ENCODE measurements around the gene MAPT.

MAPT gene

DNA sequence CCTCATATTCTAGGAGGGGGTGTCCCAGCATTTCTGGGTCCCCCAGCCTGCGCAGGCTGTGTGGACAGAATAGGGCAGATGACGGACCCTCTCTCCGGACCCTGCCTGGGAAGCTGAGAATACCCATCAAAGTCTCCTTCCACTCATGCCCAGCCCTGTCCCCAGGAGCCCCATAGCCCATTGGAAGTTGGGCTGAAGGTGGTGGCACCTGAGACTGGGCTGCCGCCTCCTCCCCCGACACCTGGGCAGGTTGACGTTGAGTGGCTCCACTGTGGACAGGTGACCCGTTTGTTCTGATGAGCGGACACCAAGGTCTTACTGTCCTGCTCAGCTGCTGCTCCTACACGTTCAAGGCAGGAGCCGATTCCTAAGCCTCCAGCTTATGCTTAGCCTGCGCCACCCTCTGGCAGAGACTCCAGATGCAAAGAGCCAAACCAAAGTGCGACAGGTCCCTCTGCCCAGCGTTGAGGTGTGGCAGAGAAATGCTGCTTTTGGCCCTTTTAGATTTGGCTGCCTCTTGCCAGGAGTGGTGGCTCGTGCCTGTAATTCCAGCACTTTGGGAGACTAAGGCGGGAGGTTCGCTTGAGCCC is 116.3 kb downstream of the MAPT start (continued):
- TF ChIP-seq, protein P1, sequence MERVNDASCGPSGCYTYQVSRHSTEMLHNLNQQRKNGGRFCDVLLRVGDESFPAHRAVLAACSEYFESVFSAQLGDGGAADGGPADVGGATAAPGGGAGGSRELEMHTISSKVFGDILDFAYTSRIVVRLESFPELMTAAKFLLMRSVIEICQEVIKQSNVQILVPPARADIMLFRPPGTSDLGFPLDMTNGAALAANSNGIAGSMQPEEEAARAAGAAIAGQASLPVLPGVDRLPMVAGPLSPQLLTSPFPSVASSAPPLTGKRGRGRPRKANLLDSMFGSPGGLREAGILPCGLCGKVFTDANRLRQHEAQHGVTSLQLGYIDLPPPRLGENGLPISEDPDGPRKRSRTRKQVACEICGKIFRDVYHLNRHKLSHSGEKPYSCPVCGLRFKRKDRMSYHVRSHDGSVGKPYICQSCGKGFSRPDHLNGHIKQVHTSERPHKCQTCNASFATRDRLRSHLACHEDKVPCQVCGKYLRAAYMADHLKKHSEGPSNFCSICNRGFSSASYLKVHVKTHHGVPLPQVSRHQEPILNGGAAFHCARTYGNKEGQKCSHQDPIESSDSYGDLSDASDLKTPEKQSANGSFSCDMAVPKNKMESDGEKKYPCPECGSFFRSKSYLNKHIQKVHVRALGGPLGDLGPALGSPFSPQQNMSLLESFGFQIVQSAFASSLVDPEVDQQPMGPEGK (CRISPR knock-in tag; IDR thresholded peaks at IDR 0.05; ENCODE audit: borderline replicate concordance) = no peak
- TF ChIP-seq GLIS3 (CRISPR knock-in tag; IDR thresholded peaks at IDR 0.05) (no peak), ZNF565 (CRISPR knock-in tag; conservative IDR thresholded peaks at IDR 0.05; ENCODE audit: low read depth) (no peak), SNAI2 (CRISPR knock-in tag; IDR thresholded peaks at IDR 0.05) (no peak), ZFP30 (CRISPR knock-in tag; IDR thresholded peaks at IDR 0.05) (no peak), ZNF70 (CRISPR knock-in tag; IDR thresholded peaks at IDR 0.05) (no peak), ISL1 (CRISPR knock-in tag; IDR thresholded peaks at IDR 0.05) (no peak)
- TF ChIP-seq, protein P2, sequence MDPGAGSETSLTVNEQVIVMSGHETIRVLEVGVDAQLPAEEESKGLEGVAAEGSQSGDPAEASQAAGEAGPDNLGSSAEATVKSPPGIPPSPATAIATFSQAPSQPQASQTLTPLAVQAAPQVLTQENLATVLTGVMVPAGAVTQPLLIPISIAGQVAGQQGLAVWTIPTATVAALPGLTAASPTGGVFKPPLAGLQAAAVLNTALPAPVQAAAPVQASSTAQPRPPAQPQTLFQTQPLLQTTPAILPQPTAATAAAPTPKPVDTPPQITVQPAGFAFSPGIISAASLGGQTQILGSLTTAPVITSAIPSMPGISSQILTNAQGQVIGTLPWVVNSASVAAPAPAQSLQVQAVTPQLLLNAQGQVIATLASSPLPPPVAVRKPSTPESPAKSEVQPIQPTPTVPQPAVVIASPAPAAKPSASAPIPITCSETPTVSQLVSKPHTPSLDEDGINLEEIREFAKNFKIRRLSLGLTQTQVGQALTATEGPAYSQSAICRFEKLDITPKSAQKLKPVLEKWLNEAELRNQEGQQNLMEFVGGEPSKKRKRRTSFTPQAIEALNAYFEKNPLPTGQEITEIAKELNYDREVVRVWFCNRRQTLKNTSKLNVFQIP (CRISPR knock-in tag; IDR thresholded peaks at IDR 0.05; ENCODE audit: borderline replicate concordance, low read depth) = no peak
- TF ChIP-seq, protein P3, sequence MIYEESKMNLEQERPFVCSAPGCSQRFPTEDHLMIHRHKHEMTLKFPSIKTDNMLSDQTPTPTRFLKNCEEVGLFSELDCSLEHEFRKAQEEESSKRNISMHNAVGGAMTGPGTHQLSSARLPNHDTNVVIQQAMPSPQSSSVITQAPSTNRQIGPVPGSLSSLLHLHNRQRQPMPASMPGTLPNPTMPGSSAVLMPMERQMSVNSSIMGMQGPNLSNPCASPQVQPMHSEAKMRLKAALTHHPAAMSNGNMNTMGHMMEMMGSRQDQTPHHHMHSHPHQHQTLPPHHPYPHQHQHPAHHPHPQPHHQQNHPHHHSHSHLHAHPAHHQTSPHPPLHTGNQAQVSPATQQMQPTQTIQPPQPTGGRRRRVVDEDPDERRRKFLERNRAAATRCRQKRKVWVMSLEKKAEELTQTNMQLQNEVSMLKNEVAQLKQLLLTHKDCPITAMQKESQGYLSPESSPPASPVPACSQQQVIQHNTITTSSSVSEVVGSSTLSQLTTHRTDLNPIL (CRISPR knock-in tag; IDR thresholded peaks at IDR 0.05; ENCODE audit: low read depth) = no peak

DNA sequence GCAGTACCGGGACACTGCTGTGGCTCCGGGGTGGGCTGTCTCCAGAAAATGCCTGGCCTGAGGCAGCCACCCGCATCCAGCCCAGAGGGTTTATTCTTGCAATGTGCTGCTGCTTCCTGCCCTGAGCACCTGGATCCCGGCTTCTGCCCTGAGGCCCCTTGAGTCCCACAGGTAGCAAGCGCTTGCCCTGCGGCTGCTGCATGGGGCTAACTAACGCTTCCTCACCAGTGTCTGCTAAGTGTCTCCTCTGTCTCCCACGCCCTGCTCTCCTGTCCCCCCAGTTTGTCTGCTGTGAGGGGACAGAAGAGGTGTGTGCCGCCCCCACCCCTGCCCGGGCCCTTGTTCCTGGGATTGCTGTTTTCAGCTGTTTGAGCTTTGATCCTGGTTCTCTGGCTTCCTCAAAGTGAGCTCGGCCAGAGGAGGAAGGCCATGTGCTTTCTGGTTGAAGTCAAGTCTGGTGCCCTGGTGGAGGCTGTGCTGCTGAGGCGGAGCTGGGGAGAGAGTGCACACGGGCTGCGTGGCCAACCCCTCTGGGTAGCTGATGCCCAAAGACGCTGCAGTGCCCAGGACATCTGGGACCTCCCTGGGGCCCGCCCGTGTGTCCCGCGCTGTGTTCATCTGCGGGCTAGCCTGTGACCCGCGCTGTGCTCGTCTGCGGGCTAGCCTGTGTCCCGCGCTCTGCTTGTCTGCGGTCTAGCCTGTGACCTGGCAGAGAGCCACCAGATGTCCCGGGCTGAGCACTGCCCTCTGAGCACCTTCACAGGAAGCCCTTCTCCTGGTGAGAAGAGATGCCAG is 117.6 kb downstream of the MAPT start:
- ATAC-seq = no peak
- TF ChIP-seq PPARA (CRISPR knock-in tag; IDR thresholded peaks at IDR 0.05; ENCODE audit: borderline replicate concordance) = no peak

DNA sequence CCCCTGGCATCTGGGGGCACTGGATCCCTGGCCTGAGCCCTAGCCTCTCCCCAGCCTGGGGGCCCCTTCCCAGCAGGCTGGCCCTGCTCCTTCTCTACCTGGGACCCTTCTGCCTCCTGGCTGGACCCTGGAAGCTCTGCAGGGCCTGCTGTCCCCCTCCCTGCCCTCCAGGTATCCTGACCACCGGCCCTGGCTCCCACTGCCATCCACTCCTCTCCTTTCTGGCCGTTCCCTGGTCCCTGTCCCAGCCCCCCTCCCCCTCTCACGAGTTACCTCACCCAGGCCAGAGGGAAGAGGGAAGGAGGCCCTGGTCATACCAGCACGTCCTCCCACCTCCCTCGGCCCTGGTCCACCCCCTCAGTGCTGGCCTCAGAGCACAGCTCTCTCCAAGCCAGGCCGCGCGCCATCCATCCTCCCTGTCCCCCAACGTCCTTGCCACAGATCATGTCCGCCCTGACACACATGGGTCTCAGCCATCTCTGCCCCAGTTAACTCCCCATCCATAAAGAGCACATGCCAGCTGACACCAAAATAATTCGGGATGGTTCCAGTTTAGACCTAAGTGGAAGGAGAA is 118.2 kb downstream of the MAPT start:
- TF ChIP-seq ZNF8 (CRISPR knock-in tag; IDR thresholded peaks at IDR 0.05) = no peak
- no peak for TF ChIP-seq ZNF70 (CRISPR knock-in tag; IDR thresholded peaks at IDR 0.05)
- TF ChIP-seq ZFP30 (CRISPR knock-in tag; IDR thresholded peaks at IDR 0.05) = no peak
- no peak for TF ChIP-seq ZC3H10 (CRISPR knock-in tag; IDR thresholded peaks at IDR 0.05)
- TF ChIP-seq SNAI2 (CRISPR knock-in tag; IDR thresholded peaks at IDR 0.05) = no peak
- TF ChIP-seq ZFP3 (CRISPR knock-in tag; IDR thresholded peaks at IDR 0.05) = no peak
- TF ChIP-seq ISL1 (CRISPR knock-in tag; IDR thresholded peaks at IDR 0.05) = no peak
- TF ChIP-seq OSR1 (CRISPR knock-in tag; IDR thresholded peaks at IDR 0.05) = no peak
- no peak for ATAC-seq

DNA sequence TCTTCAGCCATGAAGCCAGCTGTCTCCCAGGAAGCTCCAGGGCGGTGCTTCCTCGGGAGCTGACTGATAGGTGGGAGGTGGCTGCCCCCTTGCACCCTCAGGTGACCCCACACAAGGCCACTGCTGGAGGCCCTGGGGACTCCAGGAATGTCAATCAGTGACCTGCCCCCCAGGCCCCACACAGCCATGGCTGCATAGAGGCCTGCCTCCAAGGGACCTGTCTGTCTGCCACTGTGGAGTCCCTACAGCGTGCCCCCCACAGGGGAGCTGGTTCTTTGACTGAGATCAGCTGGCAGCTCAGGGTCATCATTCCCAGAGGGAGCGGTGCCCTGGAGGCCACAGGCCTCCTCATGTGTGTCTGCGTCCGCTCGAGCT is 118.8 kb downstream of the MAPT start:
- ATAC-seq = no peak; the same call in 2 of the 3 replicates
- TF ChIP-seq PPARA (CRISPR knock-in tag; IDR thresholded peaks at IDR 0.05; ENCODE audit: borderline replicate concordance) (no peak), ZFP30 (CRISPR knock-in tag; IDR thresholded peaks at IDR 0.05) (no peak), TOX (CRISPR knock-in tag; IDR thresholded peaks at IDR 0.05; ENCODE audit: borderline replicate concordance) (no peak), OSR1 (CRISPR knock-in tag; IDR thresholded peaks at IDR 0.05) (no peak), ZNF8 (CRISPR knock-in tag; IDR thresholded peaks at IDR 0.05) (no peak), ISL1 (CRISPR knock-in tag; IDR thresholded peaks at IDR 0.05) (no peak), ARNTL (CRISPR knock-in tag; IDR thresholded peaks at IDR 0.05; ENCODE audit: borderline replicate concordance, low read depth) (no peak), ESRRG (CRISPR knock-in tag; IDR thresholded peaks at IDR 0.05) (no peak), RARB (CRISPR knock-in tag; IDR thresholded peaks at IDR 0.05) (no peak), ZNF565 (CRISPR knock-in tag; conservative IDR thresholded peaks at IDR 0.05; ENCODE audit: low read depth) (no peak), ZNF70 (CRISPR knock-in tag; IDR thresholded peaks at IDR 0.05) (no peak), ZC3H10 (CRISPR knock-in tag; IDR thresholded peaks at IDR 0.05) (no peak)
- TF ChIP-seq, protein P1 (CRISPR knock-in tag; IDR thresholded peaks at IDR 0.05; ENCODE audit: borderline replicate concordance) = no peak
- TF ChIP-seq, protein P4, sequence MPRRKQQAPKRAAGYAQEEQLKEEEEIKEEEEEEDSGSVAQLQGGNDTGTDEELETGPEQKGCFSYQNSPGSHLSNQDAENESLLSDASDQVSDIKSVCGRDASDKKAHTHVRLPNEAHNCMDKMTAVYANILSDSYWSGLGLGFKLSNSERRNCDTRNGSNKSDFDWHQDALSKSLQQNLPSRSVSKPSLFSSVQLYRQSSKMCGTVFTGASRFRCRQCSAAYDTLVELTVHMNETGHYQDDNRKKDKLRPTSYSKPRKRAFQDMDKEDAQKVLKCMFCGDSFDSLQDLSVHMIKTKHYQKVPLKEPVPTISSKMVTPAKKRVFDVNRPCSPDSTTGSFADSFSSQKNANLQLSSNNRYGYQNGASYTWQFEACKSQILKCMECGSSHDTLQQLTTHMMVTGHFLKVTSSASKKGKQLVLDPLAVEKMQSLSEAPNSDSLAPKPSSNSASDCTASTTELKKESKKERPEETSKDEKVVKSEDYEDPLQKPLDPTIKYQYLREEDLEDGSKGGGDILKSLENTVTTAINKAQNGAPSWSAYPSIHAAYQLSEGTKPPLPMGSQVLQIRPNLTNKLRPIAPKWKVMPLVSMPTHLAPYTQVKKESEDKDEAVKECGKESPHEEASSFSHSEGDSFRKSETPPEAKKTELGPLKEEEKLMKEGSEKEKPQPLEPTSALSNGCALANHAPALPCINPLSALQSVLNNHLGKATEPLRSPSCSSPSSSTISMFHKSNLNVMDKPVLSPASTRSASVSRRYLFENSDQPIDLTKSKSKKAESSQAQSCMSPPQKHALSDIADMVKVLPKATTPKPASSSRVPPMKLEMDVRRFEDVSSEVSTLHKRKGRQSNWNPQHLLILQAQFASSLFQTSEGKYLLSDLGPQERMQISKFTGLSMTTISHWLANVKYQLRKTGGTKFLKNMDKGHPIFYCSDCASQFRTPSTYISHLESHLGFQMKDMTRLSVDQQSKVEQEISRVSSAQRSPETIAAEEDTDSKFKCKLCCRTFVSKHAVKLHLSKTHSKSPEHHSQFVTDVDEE (CRISPR knock-in tag; IDR thresholded peaks at IDR 0.05) = no peak
- TF ChIP-seq, protein P2 (CRISPR knock-in tag; IDR thresholded peaks at IDR 0.05; ENCODE audit: borderline replicate concordance, low read depth) = no peak
- TF ChIP-seq, protein P5, sequence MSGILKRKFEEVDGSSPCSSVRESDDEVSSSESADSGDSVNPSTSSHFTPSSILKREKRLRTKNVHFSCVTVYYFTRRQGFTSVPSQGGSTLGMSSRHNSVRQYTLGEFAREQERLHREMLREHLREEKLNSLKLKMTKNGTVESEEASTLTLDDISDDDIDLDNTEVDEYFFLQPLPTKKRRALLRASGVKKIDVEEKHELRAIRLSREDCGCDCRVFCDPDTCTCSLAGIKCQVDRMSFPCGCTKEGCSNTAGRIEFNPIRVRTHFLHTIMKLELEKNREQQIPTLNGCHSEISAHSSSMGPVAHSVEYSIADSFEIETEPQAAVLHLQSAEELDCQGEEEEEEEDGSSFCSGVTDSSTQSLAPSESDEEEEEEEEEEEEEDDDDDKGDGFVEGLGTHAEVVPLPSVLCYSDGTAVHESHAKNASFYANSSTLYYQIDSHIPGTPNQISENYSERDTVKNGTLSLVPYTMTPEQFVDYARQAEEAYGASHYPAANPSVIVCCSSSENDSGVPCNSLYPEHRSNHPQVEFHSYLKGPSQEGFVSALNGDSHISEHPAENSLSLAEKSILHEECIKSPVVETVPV (CRISPR knock-in tag; IDR thresholded peaks at IDR 0.05) = no peak

Data from SK-N-SH treated with all-trans-retinoic acid at 6 μM for 48 hours (cell line).